HG02798 (cell line): Measurements from ENCODE around the gene BDKRB2.

ENCODE experiments used
- ATAC-seq: cut with Tn5 transposase; IDR thresholded peaks from one replicate; pipeline ENCODE4 v1.9.1; 2021; ENCODE audit warnings: mild to moderate bottlenecking; ENCODE audit not compliant: unreplicated experiment, poor library complexity

Gene BDKRB2

GRCh38 chr14:96197163-96197852 lies 7.3 kb upstream of the BDKRB2 start:
- no peak for ATAC-seq

- no peak for ATAC-seq
Observed at GRCh38 chr14:96197969-96198368, 6.7 kb upstream of the BDKRB2 start.

GRCh38 chr14:96198430-96199130 lies 6.1 kb upstream of the BDKRB2 start:
- no peak for ATAC-seq

- no peak for ATAC-seq
Observed at GRCh38 chr14:96201157-96201556, 3.5 kb upstream of the BDKRB2 start.

- no peak for ATAC-seq
Observed at GRCh38 chr14:96201965-96202364, 2.7 kb upstream of the BDKRB2 start.

- no peak for ATAC-seq
Observed at GRCh38 chr14:96202441-96203094, 2.1 kb upstream of the BDKRB2 start.

- ATAC-seq = no peak
Observed at GRCh38 chr14:96203116-96203515, 1.5 kb upstream of the BDKRB2 start.

- no peak for ATAC-seq
Observed at GRCh38 chr14:96203635-96204034, 1.0 kb upstream of the BDKRB2 start.

GRCh38 chr14:96205059-96205977 lies 679 bp downstream of the BDKRB2 start:
- ATAC-seq = no peak

GRCh38 chr14:96205978-96206360 lies 1.3 kb downstream of the BDKRB2 start:
- no peak for ATAC-seq

- ATAC-seq = no peak
Observed at GRCh38 chr14:96206461-96206860, 1.8 kb downstream of the BDKRB2 start.

GRCh38 chr14:96207686-96208085 lies 3.0 kb downstream of the BDKRB2 start:
- ATAC-seq = no peak

- no peak for ATAC-seq
Observed at GRCh38 chr14:96208739-96209138, 4.1 kb downstream of the BDKRB2 start.

GRCh38 chr14:96212140-96212539 lies 7.5 kb downstream of the BDKRB2 start:
- ATAC-seq = no peak

GRCh38 chr14:96212896-96213295 lies 8.3 kb downstream of the BDKRB2 start:
- no peak for ATAC-seq

GRCh38 chr14:96213871-96214465 lies 9.3 kb downstream of the BDKRB2 start:
- no peak for ATAC-seq

- ATAC-seq = no peak
Observed at GRCh38 chr14:96214793-96215192, 10.2 kb downstream of the BDKRB2 start.

GRCh38 chr14:96215452-96216244 lies 11.0 kb downstream of the BDKRB2 start:
- ATAC-seq = no peak

GRCh38 chr14:96216627-96217026 lies 12.0 kb downstream of the BDKRB2 start:
- no peak for ATAC-seq
